Effector memory CD4-positive, alpha-beta T cell (primary cell): ENCODE measurements around the gene ADCY7.
A peak's percentile ranks its signal among the peaks of the same experiment; 100 is the strongest.
"Not testable (repeated sequence)": the region's sequence is repeated elsewhere in the genome, so short reads cannot be mapped to it uniquely, and the experiment has no call there.

Experiments used
- DNase-seq, 3 donors: peaks; one replicate each; pipeline ENCODE4 v3.0.0-alpha.2; 2020
- H3K27ac ChIP-seq: 2 replicates; pipeline ENCODE4 v1.7.0; 2013; ENCODE audit warnings: mild to moderate bottlenecking, low read length, moderate library complexity; ENCODE audit not compliant: insufficient read depth, poor library complexity, severe bottlenecking
- H3K27me3 ChIP-seq: replicated peaks from 2 replicates; pipeline ENCODE4 v1.7.0; 2013; ENCODE audit warnings: mild to moderate bottlenecking, low read length; ENCODE audit not compliant: insufficient read depth, control insufficient read depth, poor library complexity, severe bottlenecking
- H3K36me3 ChIP-seq: 2 replicates; pipeline ENCODE4 v1.7.0; 2013; ENCODE audit warnings: mild to moderate bottlenecking, low read length, moderate library complexity; ENCODE audit not compliant: control insufficient read depth, insufficient read depth
- H3K4me1 ChIP-seq: 2 replicates; pipeline ENCODE4 v1.7.0; 2013; ENCODE audit warnings: low read length, mild to moderate bottlenecking; ENCODE audit not compliant: control insufficient read depth, insufficient read depth, poor library complexity, severe bottlenecking
- H3K4me3 ChIP-seq: 2 replicates; pipeline ENCODE4 v1.7.0; 2013; ENCODE audit warnings: low read length, low read depth, mild to moderate bottlenecking; ENCODE audit not compliant: insufficient read depth, poor library complexity, severe bottlenecking
- H3K9me3 ChIP-seq: 2 replicates; pipeline ENCODE4 v1.7.0; 2013; ENCODE audit warnings: mild to moderate bottlenecking, low read length, moderate library complexity; ENCODE audit not compliant: control insufficient read depth

ADCY7 gene

GRCh38 chr16:50336884-50337283, 70.5 kb downstream of the ADCY7 start:
- Histone ChIP-seq H3K27ac (peak overlapping the region; percentile 63), H3K4me1 (peaks cover 23% of the 10 kb centered on the region), H3K4me3 (no peak overlapping the region), H3K27me3 (no peaks in the 10 kb centered on the region), H3K36me3 (peaks cover 15% of the 10 kb centered on the region), H3K9me3 (no peaks in the 10 kb centered on the region)
- DNase-seq, result no peak

GRCh38 chr16:50338371-50339231, 72.2 kb downstream of the ADCY7 start:
- Histone ChIP-seq H3K27me3 (no peaks in the 10 kb centered on the region), H3K4me1 (peaks cover 23% of the 10 kb centered on the region), H3K27ac (peak overlapping the region; percentile 63), H3K36me3 (peaks cover 13% of the 10 kb centered on the region), H3K4me3 (no peak overlapping the region), H3K9me3 (no peaks in the 10 kb centered on the region)
- DNase-seq, result no peak

DNA sequence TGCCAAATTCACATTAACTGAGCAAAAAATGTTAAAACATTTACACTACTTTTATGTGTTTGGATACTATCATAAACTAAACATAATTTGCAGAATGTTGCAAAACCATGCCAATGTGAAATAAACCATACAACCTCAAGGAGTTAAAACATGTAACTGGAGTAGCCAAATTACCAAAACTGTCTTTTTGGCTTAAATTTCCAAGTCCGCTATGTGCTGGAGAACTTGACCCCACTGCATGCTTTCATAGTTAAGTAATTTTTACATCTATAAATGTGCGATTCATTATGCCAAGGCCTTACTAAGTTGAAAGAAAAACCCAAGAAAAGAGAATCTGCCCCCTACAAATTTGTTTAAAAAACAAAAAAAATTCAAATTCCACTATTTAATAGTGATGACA, 74.2 kb downstream of the ADCY7 start:
- peaks cover 18% of the 10 kb centered on the region for H3K36me3 ChIP-seq
- peaks cover 23% of the 10 kb centered on the region for H3K4me1 ChIP-seq
- H3K4me3 ChIP-seq, result no peak overlapping the region
- no peak for DNase-seq
- no peak overlapping the region for H3K27ac ChIP-seq
- H3K27me3 ChIP-seq, result no peaks in the 10 kb centered on the region
- H3K9me3 ChIP-seq, result no peaks in the 10 kb centered on the region

- not testable (repeated sequence) for H3K4me1 ChIP-seq, H3K4me3 ChIP-seq, H3K27ac ChIP-seq, DNase-seq, H3K27me3 ChIP-seq, H3K9me3 ChIP-seq
- peaks cover 18% of the 10 kb centered on the region for H3K36me3 ChIP-seq
Measured at GRCh38 chr16:50343566-50343965, 77.2 kb downstream of the ADCY7 start.

- H3K9me3 ChIP-seq, H3K27me3 ChIP-seq, H3K27ac ChIP-seq, H3K4me3 ChIP-seq, H3K4me1 ChIP-seq, DNase-seq: not testable (repeated sequence)
- peaks cover 26% of the 10 kb centered on the region for H3K36me3 ChIP-seq
Measured at GRCh38 chr16:50345210-50345609, 78.9 kb downstream of the ADCY7 start.

DNA sequence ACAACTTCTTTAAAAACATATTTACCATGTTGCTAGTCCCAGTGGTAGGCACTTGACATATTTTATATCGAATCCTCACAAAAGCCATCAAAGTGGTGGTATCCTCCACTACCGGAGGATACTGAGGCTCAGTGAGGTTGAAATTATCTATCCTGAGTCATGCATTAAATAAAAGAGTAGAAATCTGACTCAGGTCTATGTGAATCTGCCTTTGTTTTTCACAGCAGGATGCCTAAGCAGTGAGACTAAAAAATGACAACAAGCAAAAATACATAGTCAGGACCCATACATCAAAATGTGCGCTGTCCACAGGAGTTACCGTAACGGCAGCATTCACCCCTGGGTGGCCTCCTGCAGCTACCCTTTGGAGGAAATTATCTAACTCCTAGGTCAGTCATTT, 84.8 kb downstream of the ADCY7 start:
- Histone ChIP-seq H3K27me3 (no peaks in the 10 kb centered on the region), H3K36me3 (peaks cover 43% of the 10 kb centered on the region), H3K4me1 (no peaks in the 10 kb centered on the region), H3K9me3 (no peaks in the 10 kb centered on the region), H3K27ac (no peak overlapping the region), H3K4me3 (no peak overlapping the region)
- no peak for DNase-seq

DNA sequence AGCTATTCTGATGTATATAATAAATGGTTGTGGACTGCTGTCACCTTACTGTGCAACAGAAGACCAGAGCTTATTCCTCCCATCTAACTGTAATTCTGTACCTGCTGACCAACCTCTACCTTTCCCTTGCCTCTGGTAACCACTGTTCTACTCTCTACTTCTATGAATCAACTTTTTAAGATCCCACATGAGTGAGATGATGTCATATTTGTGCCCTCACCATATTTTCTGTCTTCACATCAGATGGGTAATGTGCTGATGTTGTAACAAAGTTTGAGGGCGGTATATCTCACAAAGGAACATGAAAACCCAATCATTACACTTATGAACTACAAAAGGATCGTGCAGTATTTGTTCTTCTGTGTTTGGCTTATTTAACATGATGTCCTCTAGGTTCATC, 85.6 kb downstream of the ADCY7 start:
- H3K36me3 ChIP-seq, result peaks cover 44% of the 10 kb centered on the region
- no peaks in the 10 kb centered on the region for H3K9me3 ChIP-seq
- H3K4me3 ChIP-seq, result no peak overlapping the region
- no peaks in the 10 kb centered on the region for H3K4me1 ChIP-seq
- no peaks in the 10 kb centered on the region for H3K27me3 ChIP-seq
- H3K27ac ChIP-seq, result no peak overlapping the region
- DNase-seq, result no peak

DNA sequence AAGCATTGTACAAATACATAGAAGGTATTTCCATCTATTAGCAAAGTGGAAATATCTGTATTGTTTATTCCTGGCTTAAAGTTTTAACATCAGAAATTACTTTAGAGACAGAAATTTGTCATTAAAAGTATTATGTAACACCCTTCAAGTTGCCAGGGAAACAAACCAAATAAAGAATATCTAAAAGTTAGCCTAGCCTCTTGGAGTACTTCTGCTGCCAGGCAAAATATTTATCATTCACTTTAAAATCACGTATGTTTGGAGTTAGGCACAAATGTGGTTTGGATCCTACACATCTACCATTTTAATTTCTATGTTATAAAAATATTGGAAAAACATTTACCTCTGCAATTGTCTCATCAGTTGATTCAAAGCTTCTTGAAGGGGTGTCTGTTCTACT, 87.7 kb downstream of the ADCY7 start:
- Histone ChIP-seq H3K9me3 (no peaks in the 10 kb centered on the region), H3K4me3 (no peak overlapping the region), H3K36me3 (peaks cover 49% of the 10 kb centered on the region), H3K27ac (no peak overlapping the region), H3K27me3 (no peaks in the 10 kb centered on the region), H3K4me1 (no peaks in the 10 kb centered on the region)
- no peak for DNase-seq

- DNase-seq, result no peak
- no peak overlapping the region for H3K4me3 ChIP-seq
- peaks cover 43% of the 10 kb centered on the region for H3K36me3 ChIP-seq
- no peaks in the 10 kb centered on the region for H3K27me3 ChIP-seq
- H3K27ac ChIP-seq, result no peak overlapping the region
- H3K4me1 ChIP-seq, result no peaks in the 10 kb centered on the region
- H3K9me3 ChIP-seq, result no peaks in the 10 kb centered on the region
Measured at GRCh38 chr16:50354629-50355456, 88.5 kb downstream of the ADCY7 start.

- Histone ChIP-seq H3K36me3 (peaks cover 43% of the 10 kb centered on the region), H3K9me3 (no peaks in the 10 kb centered on the region), H3K4me1 (no peaks in the 10 kb centered on the region), H3K27me3 (no peaks in the 10 kb centered on the region), H3K4me3 (no peak overlapping the region), H3K27ac (no peak overlapping the region)
- no peak for DNase-seq
Measured at GRCh38 chr16:50359626-50360025, 93.3 kb downstream of the ADCY7 start.
